HCT116 (cell line): ENCODE results near the gene ZWILCH.

Source experiments
- CEBPB ChIP-seq: IDR thresholded peaks from 2 replicates; pipeline ENCODE4 v1.6.1; 2012; ENCODE audit warnings: low read depth
- CTCF ChIP-seq, 3 experiments: fragments of 200-600 bp in 1 of 3; sonication (generic) in 1 of 3; IDR thresholded peaks in 2 of 3; conservative IDR thresholded peaks in 1 of 3; 2 replicates each; pipeline ENCODE4 v1.5.1; 2012 to 2017; ENCODE audit warnings: low read depth in 2 of 3, low read length in 2 of 3, antibody characterized with exemption in 1 of 3, borderline replicate concordance in 1 of 3, control low read depth in 1 of 3, mild to moderate bottlenecking in 1 of 3, mixed read lengths in 1 of 3, mixed run types in 1 of 3, moderate library complexity in 1 of 3; ENCODE audit not compliant: insufficient read depth in 1 of 3
- EGR1 ChIP-seq: IDR thresholded peaks from 2 replicates; pipeline ENCODE4 v1.6.1; 2012; ENCODE audit warnings: low read depth
- ELF1 ChIP-seq: IDR thresholded peaks from 2 replicates; pipeline ENCODE4 v1.6.1; 2012; ENCODE audit warnings: low read depth, borderline replicate concordance
- EZH2phosphoT487 ChIP-seq: fragments of 200-600 bp; IDR thresholded peaks from 2 replicates; pipeline ENCODE4 v1.6.1; 2018; ENCODE audit warnings: antibody characterized with exemption, borderline replicate concordance
- JUND ChIP-seq: IDR thresholded peaks from 2 replicates; pipeline ENCODE4 v1.6.1; 2012
- POLR2A ChIP-seq: IDR thresholded peaks from 2 replicates; pipeline ENCODE4 v1.7.0; 2011; ENCODE audit warnings: borderline replicate concordance; ENCODE audit not compliant: insufficient read depth, insufficient read length; ENCODE audit errors: extremely low read depth
- YY1 ChIP-seq: IDR thresholded peaks from 2 replicates; pipeline ENCODE4 v1.6.1; 2011; ENCODE audit warnings: low read length, low read depth, moderate library complexity, mild to moderate bottlenecking; ENCODE audit not compliant: insufficient replicate concordance; ENCODE audit errors: extremely low read depth

- TF ChIP-seq CTCF (IDR thresholded peaks at IDR 0.05 in 2 of 3, conservative IDR thresholded peaks at IDR 0.05 in 1 of 3; ENCODE audit: borderline replicate concordance in 1 of 3, insufficient read depth in 1 of 3, low read depth in 2 of 3, low read length in 2 of 3) = no peak
- no peak for TF ChIP-seq CEBPB
- no peak for TF ChIP-seq JUND
- no peak for TF ChIP-seq EZH2phosphoT487
- TF ChIP-seq POLR2A = no peak
- TF ChIP-seq YY1 = no peak
- no peak for TF ChIP-seq EGR1
- TF ChIP-seq ELF1 = no peak
Observed at GRCh38 chr15:66581972-66582537, 76.9 kb downstream of the ZWILCH start.
